Measurements from ENCODE around the gene PPP1R14B. TPM values are rescaled to one million over a fixed set of nuclear protein-coding genes. Genes with fewer than 3 reads are reported as not detected.

PPP1R14B gene
- total RNA-seq, 2 donors from 2014 or later: 113 to 234 TPM

GRCh38 chr11:64219755-64220154, 27.0 kb downstream of the PPP1R14B start:
- Histone ChIP-seq H3K9ac (ENCODE audit: low read depth in 2 of 2, low read length in 2 of 2) (no peak overlapping the region), H3K4me1 (peaks cover under 1% of the 10 kb centered on the region), H3K36me3 (no peaks in the 10 kb centered on the region), H3K27ac (no peak overlapping the region), H3K9me3 (no peaks in the 10 kb centered on the region), H3K4me3 (no peak overlapping the region), H3K27me3 (no peaks in the 10 kb centered on the region)
- DNase-seq: no peak
- TF ChIP-seq CTCF (IDR thresholded peaks at IDR 0.05): no peak
- intact Hi-C loops (cut with DNase I): no loop called here

- no peak for DNase-seq
- H3K27ac ChIP-seq: no peak overlapping the region
These were observed 27.4 kb downstream of the PPP1R14B start for GRCh38 chr11:64219354-64219684.

GRCh38 chr11:64218628-64219353, 28.0 kb downstream of the PPP1R14B start:
- H3K9me3 ChIP-seq: no peaks in the 10 kb centered on the region
- TF ChIP-seq CTCF (IDR thresholded peaks at IDR 0.05): no peak
- H3K4me1 ChIP-seq: no peaks in the 10 kb centered on the region
- H3K9ac ChIP-seq (ENCODE audit: low read depth in 2 of 2, low read length in 2 of 2): no peak overlapping the region
- intact Hi-C loops (cut with DNase I): no loop called here
- no peak overlapping the region for H3K27ac ChIP-seq
- H3K36me3 ChIP-seq: no peaks in the 10 kb centered on the region
- no peak for DNase-seq
- H3K27me3 ChIP-seq: no peaks in the 10 kb centered on the region
- no peak overlapping the region for H3K4me3 ChIP-seq

More at GRCh38 chr11:64219354-64219684, 27.4 kb downstream of the PPP1R14B start:
- Histone ChIP-seq H3K27me3 (no peaks in the 10 kb centered on the region), H3K36me3 (no peaks in the 10 kb centered on the region), H3K9ac (ENCODE audit: low read depth in 2 of 2, low read length in 2 of 2) (no peak overlapping the region), H3K4me3 (no peak overlapping the region), H3K9me3 (no peaks in the 10 kb centered on the region), H3K4me1 (no peaks in the 10 kb centered on the region)
- intact Hi-C loops (cut with DNase I): no loop called here
- TF ChIP-seq CTCF (IDR thresholded peaks at IDR 0.05): no peak

- Histone ChIP-seq H3K36me3 (no peaks in the 10 kb centered on the region), H3K27ac (no peak overlapping the region), H3K9ac (ENCODE audit: low read depth in 2 of 2, low read length in 2 of 2) (no peak overlapping the region), H3K4me1 (no peaks in the 10 kb centered on the region), H3K27me3 (no peaks in the 10 kb centered on the region), H3K4me3 (no peak overlapping the region), H3K9me3 (no peaks in the 10 kb centered on the region)
- no peak for DNase-seq
- no peak for TF ChIP-seq CTCF (IDR thresholded peaks at IDR 0.05)
- intact Hi-C loops (cut with DNase I): no loop called here
These were observed 29.9 kb downstream of the PPP1R14B start for GRCh38 chr11:64216879-64217278.

GRCh38 chr11:64211181-64211872, 35.4 kb downstream of the PPP1R14B start:
- Histone ChIP-seq H3K9ac (ENCODE audit: low read depth in 2 of 2, low read length in 2 of 2) (no peak overlapping the region), H3K9me3 (no peaks in the 10 kb centered on the region), H3K27ac (no peak overlapping the region), H3K27me3 (no peaks in the 10 kb centered on the region), H3K4me1 (peaks cover 5% of the 10 kb centered on the region), H3K36me3 (no peaks in the 10 kb centered on the region), H3K4me3 (no peak overlapping the region)
- intact Hi-C loops (cut with DNase I): no loop called here
- DNase-seq: no peak
- TF ChIP-seq CTCF (IDR thresholded peaks at IDR 0.05): no peak
